MCF 10A (cell line): ENCODE results near the gene FADS3. TPM values are rescaled to one million over a fixed set of nuclear protein-coding genes. Genes with fewer than 3 reads are reported as not detected.

Source experiments
- BruUV-seq: library from RNA; stranded (reverse); fragments of 400-500 nt; replicated peaks from 2 replicates; lab custom pipeline; 2021; lab: Mats Ljungman, UMichigan
- CTCF ChIA-PET: fragments of 300-600 bp; sonication (Branson Sonifier 250); formaldehyde crosslinking; extraction: SDS; loops from one replicate; lab custom pipeline; 2021; ENCODE audit warnings: antibody characterized with exemption, inconsistent platforms; lab: Yijun Ruan, JAX
- POLR2A ChIA-PET: fragments of 300-600, 350-650 bp; sonication (Branson Sonifier 250); formaldehyde crosslinking; extraction: SDS; loops from one replicate; lab custom pipeline; 2020; ENCODE audit warnings: antibody characterized with exemption, inconsistent platforms; lab: Yijun Ruan, JAX
- DNase-seq: peaks from one replicate; pipeline ENCODE4 v3.0.0-alpha.2; 2018; ENCODE audit not compliant: unreplicated experiment
- H3K27ac Mint-ChIP-seq: one replicate; pipeline ENCODE4 v1.8.0; 2022; ENCODE audit warnings: mild to moderate bottlenecking, low read depth, mixed read lengths; ENCODE audit not compliant: unreplicated experiment
- H3K27me3 Mint-ChIP-seq: one replicate; pipeline ENCODE4 v1.8.0; 2022; ENCODE audit warnings: mixed read lengths; ENCODE audit not compliant: insufficient read depth, unreplicated experiment
- H3K36me3 Mint-ChIP-seq: one replicate; pipeline ENCODE4 v1.8.0; 2022; ENCODE audit warnings: mild to moderate bottlenecking, moderate library complexity, mixed read lengths; ENCODE audit not compliant: insufficient read depth, unreplicated experiment
- H3K4me1 Mint-ChIP-seq: one replicate; pipeline ENCODE4 v1.8.0; 2022; ENCODE audit warnings: mixed read lengths; ENCODE audit not compliant: insufficient read depth, unreplicated experiment
- H3K4me3 Mint-ChIP-seq: one replicate; pipeline ENCODE4 v1.8.0; 2022; ENCODE audit warnings: mild to moderate bottlenecking, moderate library complexity, mixed read lengths; ENCODE audit not compliant: unreplicated experiment
- H3K9me3 Mint-ChIP-seq: one replicate; pipeline ENCODE4 v1.8.0; 2022; ENCODE audit warnings: mixed read lengths; ENCODE audit not compliant: unreplicated experiment
- intact Hi-C: fragments of 100-400 bp; cut with micrococcal nuclease; formaldehyde crosslinking; loops from 2 replicates; pipeline ENCODE4 v1.14.1; 2022
- total RNA-seq: library from RNA; stranded (reverse); gene quantifications from 2 replicates; pipeline ENCODE4 v1.2.3, GENCODE V29; 2022
- TF ChIP-seq, protein P1 (sequence below): fragments of 200-600 bp; IDR thresholded peaks from one replicate; pipeline ENCODE4 v1.8.0; 2022; ENCODE audit warnings: antibody characterized with exemption, mild to moderate bottlenecking; ENCODE audit not compliant: unreplicated experiment

FADS3 gene
- total RNA-seq, 1 experiment from 2014 or later, result 145 TPM

DNA sequence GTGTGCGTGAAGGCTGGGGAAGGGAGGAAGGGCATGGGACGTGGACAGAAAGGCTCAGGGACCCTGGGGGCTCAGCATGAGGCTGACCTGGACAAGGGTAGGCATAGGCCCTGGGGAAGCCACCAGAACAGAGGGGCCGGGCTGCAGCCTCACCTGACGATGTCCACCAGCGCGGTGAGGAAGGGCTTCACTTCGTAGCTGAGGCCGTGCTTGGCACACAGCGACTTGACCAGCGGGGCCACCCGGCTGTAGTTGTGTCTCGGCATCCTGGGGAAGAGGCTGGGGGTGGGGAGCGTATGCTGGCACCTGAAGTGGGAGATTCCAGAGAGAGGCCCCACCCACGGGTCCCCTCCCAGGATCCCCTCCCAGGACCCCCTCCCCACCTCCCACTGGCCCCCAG, 15.6 kb downstream of the FADS3 start:
- TF ChIP-seq, protein P1, sequence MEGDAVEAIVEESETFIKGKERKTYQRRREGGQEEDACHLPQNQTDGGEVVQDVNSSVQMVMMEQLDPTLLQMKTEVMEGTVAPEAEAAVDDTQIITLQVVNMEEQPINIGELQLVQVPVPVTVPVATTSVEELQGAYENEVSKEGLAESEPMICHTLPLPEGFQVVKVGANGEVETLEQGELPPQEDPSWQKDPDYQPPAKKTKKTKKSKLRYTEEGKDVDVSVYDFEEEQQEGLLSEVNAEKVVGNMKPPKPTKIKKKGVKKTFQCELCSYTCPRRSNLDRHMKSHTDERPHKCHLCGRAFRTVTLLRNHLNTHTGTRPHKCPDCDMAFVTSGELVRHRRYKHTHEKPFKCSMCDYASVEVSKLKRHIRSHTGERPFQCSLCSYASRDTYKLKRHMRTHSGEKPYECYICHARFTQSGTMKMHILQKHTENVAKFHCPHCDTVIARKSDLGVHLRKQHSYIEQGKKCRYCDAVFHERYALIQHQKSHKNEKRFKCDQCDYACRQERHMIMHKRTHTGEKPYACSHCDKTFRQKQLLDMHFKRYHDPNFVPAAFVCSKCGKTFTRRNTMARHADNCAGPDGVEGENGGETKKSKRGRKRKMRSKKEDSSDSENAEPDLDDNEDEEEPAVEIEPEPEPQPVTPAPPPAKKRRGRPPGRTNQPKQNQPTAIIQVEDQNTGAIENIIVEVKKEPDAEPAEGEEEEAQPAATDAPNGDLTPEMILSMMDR, result no peak
- Mint-ChIP-seq H3K27me3 (no peaks in the 10 kb centered on the region), H3K4me1 (peaks cover 17% of the 10 kb centered on the region), H3K27ac (no peak overlapping the region), H3K4me3 (no peak overlapping the region), H3K36me3 (peaks cover 6% of the 10 kb centered on the region), H3K9me3 (no peaks in the 10 kb centered on the region)
- DNase-seq, result no peak
- BruUV-seq, result no TSS peak
- POLR2A ChIA-PET, result interaction anchor here (0.7 to 0.9 kb wide), 2 partner anchors 9 to 10 kb away, joined by 3 read pairs; no protein-coding TSS in a partner anchor
- CTCF ChIA-PET, result interaction anchor here (1.1 to 3.3 kb wide), 2 partner anchors 23 to 232 kb away, joined by 3 to 12 read pairs; no protein-coding TSS in a partner anchor
- intact Hi-C loops, result no loop called here

DNA sequence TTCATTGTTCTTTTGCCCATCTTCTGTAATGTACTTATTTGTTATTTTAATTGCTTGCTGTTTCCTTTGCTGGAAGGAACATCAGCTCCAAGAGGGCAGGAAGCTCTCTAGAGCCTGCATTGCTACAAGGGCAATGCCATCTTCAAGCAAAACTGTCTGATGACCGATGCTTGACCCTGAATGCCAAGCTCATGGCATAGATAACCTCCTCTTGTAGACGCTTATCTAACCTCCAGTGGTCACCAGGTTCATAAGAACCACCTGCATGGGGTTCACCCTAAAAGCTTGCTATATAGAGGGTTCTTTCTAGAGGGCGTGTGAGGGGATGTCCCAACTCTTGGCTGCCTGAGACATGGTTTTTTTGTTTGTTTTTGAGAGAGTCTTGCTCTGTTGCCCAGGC, 16.5 kb downstream of the FADS3 start:
- Mint-ChIP-seq H3K27ac (no peak overlapping the region), H3K27me3 (no peaks in the 10 kb centered on the region), H3K4me3 (no peak overlapping the region), H3K36me3 (peaks cover 6% of the 10 kb centered on the region), H3K4me1 (peaks cover 18% of the 10 kb centered on the region), H3K9me3 (no peaks in the 10 kb centered on the region)
- no peak for DNase-seq
- intact Hi-C loops, result no loop called here
- TF ChIP-seq, protein P1, result no peak
- BruUV-seq, result no TSS peak
- ChIA-PET POLR2A (interaction anchor here (0.6 to 1.4 kb wide), 3 partner anchors 9 to 77 kb away, joined by 3 read pairs; no protein-coding TSS in a partner anchor), CTCF (interaction anchor here (0.6 to 3.3 kb wide), 5 partner anchors 10 to 73 kb away, joined by 3 to 12 read pairs (median 3); no protein-coding TSS in a partner anchor)

DNA sequence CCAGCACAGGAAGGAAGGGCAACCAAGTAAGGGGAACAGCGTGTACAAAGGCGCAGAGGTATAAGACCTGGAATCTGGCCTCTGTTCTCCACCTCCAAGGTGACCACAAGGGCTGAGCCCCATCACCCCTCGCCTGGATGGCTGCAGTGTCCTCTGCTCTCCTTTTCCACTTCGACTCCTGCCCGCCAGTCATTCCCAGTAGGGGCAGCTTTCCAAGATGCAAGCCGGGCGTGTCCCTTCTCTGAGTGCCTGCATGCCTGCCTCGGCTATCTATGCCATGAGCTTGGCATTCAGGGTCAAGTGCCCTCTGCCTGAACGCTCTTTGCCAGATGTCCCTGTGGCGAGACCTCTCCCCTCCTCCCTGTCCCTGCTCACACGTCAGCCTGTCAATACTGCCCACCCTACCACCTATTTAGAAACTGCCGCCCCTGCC, 17.0 kb downstream of the FADS3 start:
- DNase-seq, result no peak
- peaks cover 18% of the 10 kb centered on the region for H3K4me1 Mint-ChIP-seq
- no peaks in the 10 kb centered on the region for H3K9me3 Mint-ChIP-seq
- ChIA-PET POLR2A (interaction anchor here (1.4 kb wide), 1 partner anchor 77 kb away, joined by 3 read pairs; no protein-coding TSS in a partner anchor), CTCF (interaction anchor here (0.6 to 3.3 kb wide), 4 partner anchors 14 to 73 kb away, joined by 3 to 12 read pairs (median 3); no protein-coding TSS in a partner anchor)
- TF ChIP-seq, protein P1, result no peak
- no TSS peak for BruUV-seq
- H3K27ac Mint-ChIP-seq, result no peak overlapping the region
- peaks cover 6% of the 10 kb centered on the region for H3K36me3 Mint-ChIP-seq
- no peaks in the 10 kb centered on the region for H3K27me3 Mint-ChIP-seq
- intact Hi-C loops, result no loop called here
- no peak overlapping the region for H3K4me3 Mint-ChIP-seq

DNA sequence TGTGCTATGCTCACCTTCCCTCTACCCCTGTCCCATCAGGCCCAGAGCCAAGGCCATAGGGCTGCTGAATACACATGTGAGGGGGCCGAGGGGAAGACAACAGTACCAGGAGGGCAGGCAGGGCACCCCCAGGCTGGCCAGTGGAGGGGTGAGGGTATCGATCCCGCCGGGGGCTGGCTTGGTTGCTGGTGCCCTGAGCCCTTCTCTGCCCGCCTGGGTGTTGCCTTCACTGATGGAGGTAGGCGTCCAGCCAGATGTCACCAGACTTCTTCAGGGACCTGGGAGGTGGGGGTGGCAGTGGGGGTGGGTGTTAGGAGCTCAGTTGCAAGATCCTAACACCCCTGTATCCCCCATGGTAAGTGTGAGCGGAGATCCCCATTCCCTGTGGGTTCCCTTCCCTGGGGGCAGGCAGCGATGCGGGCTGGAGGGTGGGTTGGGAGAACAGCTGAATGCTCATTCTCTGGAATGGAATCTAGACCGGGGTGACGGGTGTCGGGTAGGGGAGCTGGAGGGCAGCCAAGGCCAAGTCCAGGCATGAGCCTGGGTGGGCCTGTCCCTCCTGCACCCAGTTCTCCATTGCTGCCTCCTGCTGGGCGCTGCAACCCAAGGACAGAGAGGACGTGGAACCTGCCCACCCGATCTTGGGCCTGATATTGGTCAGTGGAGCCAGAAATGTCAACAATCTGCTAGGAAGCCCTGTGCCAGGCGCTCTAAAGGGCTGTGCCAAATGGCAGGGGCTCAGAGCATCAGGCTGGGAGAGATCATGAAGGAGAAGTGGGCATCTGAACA, 17.6 kb downstream of the FADS3 start:
- H3K9me3 Mint-ChIP-seq, result no peaks in the 10 kb centered on the region
- DNase-seq, result no peak
- no peak overlapping the region for H3K27ac Mint-ChIP-seq
- peaks cover 18% of the 10 kb centered on the region for H3K4me1 Mint-ChIP-seq
- ChIA-PET CTCF (interaction anchor here (0.5 to 4.4 kb wide), 5 partner anchors 9 to 1966 kb away, joined by 3 to 32 read pairs (median 4); no protein-coding TSS in a partner anchor), POLR2A (interaction anchor here (1.4 kb wide), 1 partner anchor 76 kb away, joined by 3 read pairs; no protein-coding TSS in a partner anchor)
- no TSS peak for BruUV-seq
- H3K4me3 Mint-ChIP-seq, result no peak overlapping the region
- H3K27me3 Mint-ChIP-seq, result no peaks in the 10 kb centered on the region
- peaks cover 6% of the 10 kb centered on the region for H3K36me3 Mint-ChIP-seq
- TF ChIP-seq, protein P1, result no peak
- intact Hi-C loops, result no loop called here
